Endometrial microvascular endothelial cells (primary cell): ENCODE data around the gene CEP95. TPM values are rescaled to one million over a fixed set of nuclear protein-coding genes. Genes with fewer than 3 reads are reported as not detected.

Source experiments
- in situ Hi-C: cut with HindIII; loops from 2 replicates; pipeline ENCODE4 v1.10.0; 2017; ENCODE audit warnings: low sequenced_read_pairs, low pct_unique_long_range_greater_than_20kb; ENCODE audit errors: inconsistent ontology term
- total RNA-seq: library from RNA; depleted of rRNA; stranded (reverse); fragments of >200 nt; gene quantifications from one replicate; pipeline ENCODE4 v1.2.3, GENCODE V29; 2015; ENCODE audit errors: inconsistent ontology term

CEP95 gene
- total RNA-seq, 1 donor from 2014 or later: 16.7 TPM

DNA sequence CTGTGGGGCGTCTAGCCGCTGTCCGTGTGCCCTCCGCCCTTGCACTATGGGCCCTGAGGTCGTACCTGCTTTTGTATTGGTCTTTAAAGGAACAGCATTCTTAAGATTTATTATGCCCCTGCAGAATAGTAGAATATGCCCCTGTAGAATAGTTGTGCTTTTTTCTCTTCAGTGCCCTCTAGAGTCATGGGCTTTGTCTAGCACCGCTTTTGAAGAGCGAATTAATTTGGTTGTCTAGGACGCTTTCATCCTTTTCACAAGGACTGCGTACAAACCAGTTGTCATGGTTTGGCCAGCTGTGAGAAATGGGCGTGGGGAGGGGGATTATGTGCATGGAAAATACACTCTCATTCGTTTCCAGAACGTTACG is 621 bp downstream of the CEP95 start:
- in situ Hi-C loops: no loop called here

- in situ Hi-C loops: no loop called here
Measured at GRCh38 chr17:64508683-64509082, 1.9 kb downstream of the CEP95 start.

GRCh38 chr17:64509179-64509578 is 2.4 kb downstream of the CEP95 start:
- in situ Hi-C loops: no loop called here

DNA sequence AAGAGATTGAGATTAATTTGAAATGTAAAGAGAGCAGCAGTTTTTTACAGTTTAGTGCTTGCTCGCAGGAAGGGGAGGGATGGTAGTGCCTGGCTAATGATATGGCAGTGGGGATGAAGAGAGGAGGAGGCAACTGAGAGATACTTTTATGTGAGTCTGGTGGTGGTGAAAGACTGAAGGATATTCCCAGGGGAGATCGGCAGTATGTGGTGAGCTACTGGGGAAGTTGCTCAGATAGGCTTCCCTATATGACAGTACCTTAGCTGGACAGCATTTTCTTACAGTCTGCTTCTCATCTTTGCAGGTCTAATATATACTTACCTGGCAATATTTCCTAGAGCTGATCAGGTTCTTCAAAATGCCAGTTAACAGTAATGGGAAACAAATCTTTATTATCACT is 8.6 kb downstream of the CEP95 start:
- in situ Hi-C loops: no loop called here

GRCh38 chr17:64515829-64516228 is 9.1 kb downstream of the CEP95 start:
- in situ Hi-C loops: no loop called here

DNA sequence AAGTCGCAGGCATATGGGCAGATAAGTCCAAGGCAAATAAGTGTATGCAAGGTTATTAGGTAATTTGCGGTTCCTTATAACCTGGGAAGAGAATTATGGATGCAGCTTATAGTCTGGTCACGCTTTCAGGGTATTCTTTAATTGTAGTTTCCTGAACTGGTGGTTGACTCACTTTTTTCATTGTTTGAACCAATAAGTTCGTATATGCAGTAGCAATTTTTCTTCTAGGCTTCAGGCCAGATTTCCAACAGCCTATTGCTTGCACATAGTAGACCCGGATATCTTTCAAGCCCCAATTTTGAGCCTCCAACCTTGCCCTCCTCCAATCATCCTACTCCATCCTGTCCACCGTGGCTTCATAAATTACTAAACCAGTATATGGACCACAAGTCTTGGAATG is 12.8 kb downstream of the CEP95 start:
- in situ Hi-C loops: no loop called here

DNA sequence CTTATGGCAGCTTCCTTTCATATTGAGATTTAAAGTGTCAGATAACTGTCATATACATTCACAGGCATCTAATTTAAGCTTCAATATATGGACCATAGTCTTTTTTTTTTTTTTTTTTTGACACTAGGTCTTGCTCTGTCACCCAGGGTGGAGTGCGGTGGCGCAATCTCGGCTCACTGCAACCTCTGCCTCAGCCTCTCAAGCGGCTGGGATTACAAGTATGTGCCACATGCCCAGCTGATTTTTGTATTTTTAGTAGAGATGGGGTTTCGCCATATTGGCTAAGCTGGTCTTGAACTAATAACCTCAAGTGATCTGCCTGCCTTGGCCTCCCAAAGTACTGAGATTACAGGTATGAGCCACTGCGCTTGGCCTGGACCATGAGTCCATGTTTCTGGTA is 13.6 kb downstream of the CEP95 start:
- in situ Hi-C loops: no loop called here

- in situ Hi-C loops: no loop called here
Measured at GRCh38 chr17:64527914-64528313, 21.1 kb downstream of the CEP95 start.

- in situ Hi-C loops: no loop called here
Measured at GRCh38 chr17:64529221-64529620, 22.4 kb downstream of the CEP95 start.

DNA sequence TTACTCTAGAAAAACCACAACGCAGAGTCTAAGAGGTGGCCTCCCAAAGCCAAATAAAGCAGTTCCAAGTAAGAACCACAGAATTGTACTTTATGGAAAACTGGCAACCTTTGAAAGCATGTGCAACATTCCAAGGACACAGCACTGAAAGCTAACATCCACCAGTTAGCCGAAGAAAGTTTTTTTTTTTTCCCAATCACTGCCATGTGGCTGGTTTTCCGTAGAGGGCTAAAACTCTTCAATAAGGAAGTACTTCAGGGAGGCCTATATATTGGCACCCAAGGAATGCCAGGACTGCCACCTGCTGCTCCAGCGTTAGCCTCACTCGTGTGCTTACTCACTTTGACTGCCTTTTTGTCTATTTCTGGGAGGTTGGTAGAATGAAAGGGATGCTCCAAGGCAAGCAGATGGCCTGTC is 25.2 kb downstream of the CEP95 start:
- in situ Hi-C loops: no loop called here

DNA sequence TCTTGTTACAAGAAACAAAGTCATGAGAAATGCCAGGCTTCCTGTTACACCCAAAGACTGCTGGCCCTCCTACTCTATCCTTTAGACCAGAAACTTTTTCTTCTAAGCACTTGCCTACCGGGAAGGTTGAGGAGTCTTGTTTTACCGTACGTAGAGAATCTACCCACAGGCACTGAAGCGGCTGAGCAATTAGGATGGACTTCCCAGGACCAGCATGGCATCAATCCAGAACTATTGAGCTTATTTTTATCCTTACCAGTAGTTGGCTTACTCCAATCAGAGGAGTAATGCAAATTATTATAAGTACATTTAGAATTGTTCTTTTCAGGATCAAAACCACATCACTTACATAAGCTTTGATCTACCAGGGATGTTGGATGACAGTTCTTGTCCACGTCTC is 25.6 kb downstream of the CEP95 start:
- in situ Hi-C loops: no loop called here

DNA sequence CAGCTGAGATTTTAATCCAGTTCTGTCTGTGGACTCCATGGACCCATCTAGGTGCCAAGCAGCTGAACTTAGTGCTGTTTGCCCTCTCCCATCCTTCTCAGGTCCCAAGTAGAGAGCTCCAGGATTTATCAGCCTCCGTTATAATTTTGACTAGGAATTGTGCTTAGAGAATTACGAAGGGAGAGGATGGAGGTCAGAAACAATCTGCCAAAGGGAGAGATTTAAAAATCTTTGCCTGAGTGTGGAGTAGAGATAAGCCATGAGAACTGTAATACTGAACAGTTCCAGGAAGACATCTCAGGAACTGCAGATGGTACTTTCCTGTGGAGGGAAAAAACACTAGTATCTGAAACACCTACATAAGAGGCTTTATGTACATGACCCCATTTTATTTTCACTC is 27.0 kb downstream of the CEP95 start:
- in situ Hi-C loops: no loop called here

DNA sequence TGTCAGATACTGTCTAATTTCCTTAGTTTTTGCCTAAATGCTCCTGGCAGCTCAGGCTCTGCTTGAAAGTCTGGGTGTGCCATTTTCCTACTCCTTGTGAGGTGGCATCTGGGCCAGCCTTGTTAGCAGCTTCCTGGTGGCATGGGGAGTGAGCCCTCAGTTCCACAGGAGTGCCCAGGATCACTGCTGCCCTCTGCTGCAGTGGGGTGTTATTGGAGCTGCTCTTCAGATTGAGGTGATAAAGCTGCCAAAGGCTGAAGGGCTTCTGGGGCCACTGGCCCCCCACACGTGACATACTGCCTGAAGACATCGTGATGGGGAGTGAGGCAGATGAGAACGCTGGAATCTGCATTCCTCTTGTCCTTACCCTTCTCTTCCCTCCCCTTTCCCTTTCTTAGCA is 27.4 kb downstream of the CEP95 start:
- in situ Hi-C loops: no loop called here

DNA sequence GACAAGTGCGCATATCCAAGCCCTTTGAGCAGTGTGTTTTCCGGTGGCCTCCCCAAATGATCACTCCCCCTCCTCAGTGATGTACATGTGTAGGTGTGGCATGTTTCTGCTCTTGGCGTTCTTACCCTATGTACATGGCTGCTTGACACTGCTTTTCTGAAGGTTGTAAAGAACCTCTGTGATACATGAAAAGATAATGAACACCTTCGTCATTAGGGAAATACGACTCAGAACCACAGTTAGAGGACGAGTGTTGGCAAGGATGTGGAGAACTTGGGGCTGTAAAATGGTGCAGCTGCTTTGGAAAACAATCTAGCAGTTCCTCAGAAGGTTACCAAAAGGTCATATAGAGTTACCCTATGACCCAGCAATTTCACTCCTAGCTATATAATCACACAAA is 28.6 kb downstream of the CEP95 start:
- in situ Hi-C loops: no loop called here

- in situ Hi-C loops: no loop called here
Measured at GRCh38 chr17:64536913-64537312, 30.1 kb downstream of the CEP95 start.

DNA sequence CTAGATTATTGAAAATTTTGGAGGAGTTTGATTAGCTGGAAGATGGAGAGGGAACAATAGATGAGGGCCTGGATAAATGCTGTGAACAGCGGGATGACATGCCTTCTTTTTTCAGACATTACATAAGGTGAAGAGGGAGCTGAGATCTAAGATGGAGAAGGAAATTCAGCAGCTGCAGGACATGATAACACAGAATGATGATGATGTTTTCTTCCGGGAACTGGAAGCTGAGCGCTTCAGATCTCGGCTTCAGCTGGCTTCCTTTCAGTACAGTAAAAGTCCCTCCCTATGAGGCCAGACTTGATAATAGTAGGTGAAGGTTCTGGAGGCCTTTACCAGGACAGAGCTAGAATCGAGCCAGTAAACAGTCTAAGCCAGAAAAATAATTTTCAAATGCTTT is 30.7 kb downstream of the CEP95 start:
- in situ Hi-C loops: no loop called here

DNA sequence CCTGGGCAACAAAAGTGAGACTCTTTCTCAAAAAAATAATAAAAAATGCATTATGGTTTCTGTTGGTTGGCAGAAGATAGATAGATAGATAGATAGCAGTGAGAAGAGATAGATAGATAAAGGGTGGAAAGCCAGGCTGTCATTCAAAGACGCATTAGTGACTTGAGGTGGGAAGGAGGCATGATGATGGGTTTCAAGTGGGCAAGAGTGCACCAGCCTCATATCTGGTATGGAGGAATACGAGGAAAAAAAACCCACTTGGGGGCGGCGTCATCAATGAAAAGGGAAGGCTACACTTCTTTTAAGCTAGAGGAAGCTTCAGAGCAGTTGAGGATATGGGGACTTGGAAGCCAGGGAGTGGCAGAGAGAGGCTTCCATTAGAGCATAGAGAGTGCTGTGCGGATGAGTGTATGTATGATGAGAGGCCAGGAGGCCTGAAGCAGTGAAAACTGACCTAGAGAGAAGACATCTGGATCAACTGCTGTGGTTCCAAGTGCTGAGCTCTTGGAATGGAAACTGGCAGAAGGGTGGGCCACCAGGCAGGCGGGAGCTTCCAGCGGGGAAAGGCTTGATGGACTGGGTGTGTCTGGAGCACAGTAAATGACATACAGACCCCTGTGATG is 31.8 kb downstream of the CEP95 start:
- in situ Hi-C loops: no loop called here

DNA sequence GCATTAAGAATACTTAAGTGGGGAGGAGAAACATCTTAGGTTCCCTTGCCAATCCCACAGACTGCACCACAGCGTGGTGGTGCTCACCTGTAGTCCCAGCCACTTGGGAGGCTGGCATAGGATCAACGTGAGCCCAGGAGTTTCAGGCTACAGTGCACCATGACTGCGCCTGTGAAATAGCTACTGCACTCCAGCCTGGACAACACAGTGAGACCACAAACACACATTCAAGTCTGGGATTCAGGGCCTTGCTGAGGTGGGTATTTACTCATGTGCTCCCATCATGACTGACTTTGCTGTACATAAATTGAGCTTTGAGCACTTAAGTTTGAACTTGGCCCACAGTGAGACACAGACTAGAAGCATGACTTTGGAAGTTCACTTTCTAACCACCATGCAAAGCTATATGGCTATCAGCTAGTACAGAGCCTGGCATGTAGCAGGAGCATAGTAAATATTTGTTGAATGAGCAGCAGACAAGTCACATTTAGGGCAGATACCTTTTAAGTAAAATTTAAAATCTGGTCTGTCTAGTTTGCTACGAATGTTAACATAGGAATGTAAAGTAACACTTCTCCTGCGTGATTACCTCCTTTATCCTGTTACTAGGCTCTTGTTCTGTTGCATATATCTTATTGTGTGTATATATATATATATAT is 33.5 kb downstream of the CEP95 start:
- in situ Hi-C loops: no loop called here

DNA sequence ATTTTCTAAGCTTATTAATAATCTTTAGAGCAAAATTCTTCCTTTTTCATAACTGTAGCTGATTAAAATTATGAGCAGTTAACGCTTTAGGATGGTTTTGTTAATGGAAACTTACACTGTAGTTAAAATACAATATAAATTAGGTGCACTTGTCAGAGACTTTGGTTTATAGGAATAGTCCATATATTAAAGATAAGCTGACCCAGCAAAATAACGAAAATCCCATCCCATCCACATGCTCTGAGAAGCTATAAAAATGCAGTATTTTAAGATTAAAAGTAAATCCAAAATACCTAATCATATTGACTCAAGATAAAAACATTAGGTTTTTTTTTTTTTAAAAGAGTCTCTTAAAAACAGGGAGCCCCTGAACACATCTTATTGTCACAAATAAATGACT is 38.0 kb downstream of the CEP95 start:
- in situ Hi-C loops: no loop called here

DNA sequence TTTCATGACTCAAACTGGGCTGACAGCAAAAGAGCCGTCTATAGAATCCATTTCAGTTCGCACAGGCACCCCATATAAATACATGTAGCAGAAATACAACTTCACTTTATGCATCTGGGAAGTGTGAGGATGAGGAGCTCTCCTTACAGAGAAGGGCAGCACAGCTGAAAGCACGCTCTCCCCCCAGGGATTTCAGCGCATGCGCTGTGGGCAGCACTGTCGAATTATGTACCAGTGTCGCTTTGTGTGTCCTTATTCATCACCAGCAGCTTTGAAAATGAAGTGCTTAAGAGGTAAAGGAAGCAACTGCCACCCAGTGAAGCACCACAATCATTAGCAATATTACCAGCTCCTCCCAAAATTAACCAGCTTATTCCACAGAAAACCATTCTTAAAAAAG is 39.9 kb downstream of the CEP95 start:
- in situ Hi-C loops: no loop called here

GRCh38 chr17:64547319-64547718 is 40.5 kb downstream of the CEP95 start:
- in situ Hi-C loops: no loop called here
